HG03442 (cell line): ENCODE results near the gene TBL1XR1.

Experiments
- ATAC-seq: cut with Tn5 transposase; IDR thresholded peaks from one replicate; pipeline ENCODE4 v1.9.1; 2021; ENCODE audit warnings: mild to moderate bottlenecking, moderate library complexity; ENCODE audit not compliant: unreplicated experiment

TBL1XR1 gene

GRCh38 chr3:176974279-176974678 lies 223.0 kb downstream of the TBL1XR1 start:
- ATAC-seq = no peak

GRCh38 chr3:176971613-176972174 lies 225.6 kb downstream of the TBL1XR1 start:
- no peak for ATAC-seq

DNA sequence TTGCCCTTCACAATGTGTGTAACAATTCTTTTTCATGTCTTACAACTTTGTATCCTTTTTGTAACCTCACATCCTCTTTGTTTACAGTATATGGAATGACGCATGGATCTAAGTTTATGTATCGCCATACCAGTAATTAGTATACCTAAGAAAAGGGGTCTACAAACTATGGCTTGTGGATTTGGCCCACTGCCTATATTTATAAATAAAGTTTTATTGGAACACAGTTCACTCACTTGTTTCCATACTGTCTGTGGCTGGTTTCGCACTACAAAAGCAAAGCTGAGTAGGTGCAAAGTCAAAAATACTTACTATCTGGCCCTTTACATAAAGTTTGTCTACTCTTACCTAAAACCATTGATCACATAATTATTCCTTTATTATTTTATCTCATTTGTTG lies 226.5 kb downstream of the TBL1XR1 start:
- no peak for ATAC-seq

- ATAC-seq = no peak
Measured at GRCh38 chr3:176969506-176969905, 227.8 kb downstream of the TBL1XR1 start.
